ENCODE results near the gene TBCD. TPM values are rescaled to one million over a fixed set of nuclear protein-coding genes. Genes with fewer than 3 reads are reported as not detected.
"Not testable (repeated sequence)": the region's sequence is repeated elsewhere in the genome, so short reads cannot be mapped to it uniquely, and the experiment has no call there.

TBCD gene
- total and polyA plus RNA-seq, 5 donors from 2014 or later = 39.2 to 146 (median 86.4) TPM

DNA sequence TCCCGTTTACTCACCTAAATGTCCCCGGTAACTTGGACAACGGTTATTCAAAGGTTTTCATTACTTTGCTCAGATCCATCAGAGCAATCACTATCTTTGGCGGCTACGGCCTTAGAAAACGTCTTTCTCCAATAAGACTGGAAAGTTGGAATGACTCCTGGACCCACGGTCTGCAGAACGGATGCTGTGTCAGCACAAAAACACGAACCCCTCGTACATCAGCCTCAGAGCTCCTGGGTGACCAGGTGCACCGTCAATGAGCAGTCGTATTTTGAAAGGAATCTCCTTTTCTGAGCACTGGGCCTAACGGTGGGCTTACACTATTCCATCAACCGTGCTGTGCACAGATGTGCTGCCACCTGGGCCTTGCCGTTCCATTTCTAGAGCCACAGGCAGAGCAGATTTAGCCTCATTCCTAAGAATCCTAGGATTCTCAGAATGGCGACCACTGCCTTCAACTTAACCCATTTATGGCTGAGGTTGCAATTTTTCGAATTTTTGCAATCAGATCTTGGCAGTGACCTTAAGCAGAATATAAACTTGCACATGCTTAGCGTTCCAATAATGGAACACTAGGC lies 198.7 kb downstream of the TBCD start:
- Histone ChIP-seq H3K4me3 (ENCODE audit: low read depth, low read length) (no peak overlapping the region), H3K27me3 (ENCODE audit: control insufficient read depth, insufficient read depth, low read length) (no peaks in the 10 kb centered on the region), H3K36me3 (ENCODE audit: control insufficient read depth, insufficient read depth, low read length) (peaks cover 12% of the 10 kb centered on the region), H3K4me1 (ENCODE audit: control insufficient read depth, insufficient read depth, low read length, poor library complexity, severe bottlenecking) (no peaks in the 10 kb centered on the region), H3K27ac (ENCODE audit: insufficient read depth, low read length, poor library complexity, severe bottlenecking) (no peak overlapping the region), H3K9me3 (ENCODE audit: control insufficient read depth in 2 of 2, low read length in 2 of 2) (peaks cover 3 to 5% of the 10 kb centered on the region in 2 experiments)
- H3K4me1 Mint-ChIP-seq = peaks cover 0 to 9% (median 2%) of the 10 kb centered on the region in 4 donors
- peaks cover 0 to 39% (median 12%) of the 10 kb centered on the region in 7 donors for H3K9me3 Mint-ChIP-seq
- no peak overlapping the region for H3K27ac Mint-ChIP-seq
- no peak for DNase-seq
- no peaks in the 10 kb centered on the region for H3K27me3 Mint-ChIP-seq
- ATAC-seq (ENCODE audit: low read depth in 2 of 2) = no peak
- peaks cover 61% of the 10 kb centered on the region for H3K36me3 Mint-ChIP-seq
- H3K4me3 Mint-ChIP-seq = no peak overlapping the region

- Histone ChIP-seq H3K9me3 (ENCODE audit: control insufficient read depth in 2 of 2, low read length in 2 of 2) (no peaks in the 10 kb centered on the region), H3K36me3 (ENCODE audit: control insufficient read depth, insufficient read depth, low read length) (peaks cover 7% of the 10 kb centered on the region), H3K4me1 (ENCODE audit: control insufficient read depth, insufficient read depth, low read length, poor library complexity, severe bottlenecking) (no peaks in the 10 kb centered on the region), H3K27ac (ENCODE audit: insufficient read depth, low read length, poor library complexity, severe bottlenecking) (no peak overlapping the region), H3K27me3 (ENCODE audit: control insufficient read depth, insufficient read depth, low read length) (no peaks in the 10 kb centered on the region), H3K4me3 (ENCODE audit: low read depth, low read length) (no peak overlapping the region)
- H3K36me3 Mint-ChIP-seq = peaks cover 52% of the 10 kb centered on the region
- H3K4me3 Mint-ChIP-seq = no peak overlapping the region
- DNase-seq (no peak), ATAC-seq (ENCODE audit: low read depth in 2 of 2) (no peak)
- H3K27ac Mint-ChIP-seq = peak overlapping the region in 1 of 3 donors; percentile 13
- H3K9me3 Mint-ChIP-seq = peaks cover 0 to 32% (median 8%) of the 10 kb centered on the region in 7 donors
- H3K27me3 Mint-ChIP-seq = no peaks in the 10 kb centered on the region
- peaks cover 0 to 5% (median 0%) of the 10 kb centered on the region in 4 donors for H3K4me1 Mint-ChIP-seq
Observed at GRCh38 chr17:82952019-82952418, 200.2 kb downstream of the TBCD start.

DNA sequence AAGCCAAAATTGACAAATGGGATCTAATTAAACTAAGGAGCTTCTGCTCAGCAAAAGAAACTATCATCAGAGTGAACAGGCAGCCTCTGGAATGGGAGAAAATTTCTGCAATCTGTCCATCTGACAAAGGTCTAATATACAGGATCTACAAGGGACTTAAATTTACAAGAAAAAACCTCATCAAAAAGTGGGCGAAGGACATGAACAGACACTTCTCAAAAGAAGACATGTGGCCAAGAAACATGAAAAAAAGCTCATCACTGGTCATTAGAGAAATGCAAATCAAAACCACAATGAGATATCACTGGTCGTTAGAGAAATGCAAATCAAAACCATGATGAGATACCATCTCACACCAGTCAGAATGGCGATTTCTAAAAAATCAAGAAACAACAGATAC lies 203.2 kb downstream of the TBCD start:
- not testable (repeated sequence) for H3K27ac Mint-ChIP-seq; ATAC-seq (ENCODE audit: low read depth in 2 of 2); H3K27ac ChIP-seq (ENCODE audit: insufficient read depth, low read length, poor library complexity, severe bottlenecking); H3K9me3 ChIP-seq (ENCODE audit: control insufficient read depth in 2 of 2, low read length in 2 of 2); H3K36me3 ChIP-seq (ENCODE audit: control insufficient read depth, insufficient read depth, low read length); DNase-seq; H3K4me1 ChIP-seq (ENCODE audit: control insufficient read depth, insufficient read depth, low read length, poor library complexity, severe bottlenecking); H3K27me3 Mint-ChIP-seq; H3K4me3 Mint-ChIP-seq; H3K4me1 Mint-ChIP-seq; H3K4me3 ChIP-seq (ENCODE audit: low read depth, low read length); H3K27me3 ChIP-seq (ENCODE audit: control insufficient read depth, insufficient read depth, low read length)
- Mint-ChIP-seq H3K36me3 (peaks cover 35% of the 10 kb centered on the region), H3K9me3 (peaks cover 0 to 32% (median 8%) of the 10 kb centered on the region in 7 donors)

GRCh38 chr17:82955627-82956026 lies 203.8 kb downstream of the TBCD start:
- not testable (repeated sequence) for H3K4me3 ChIP-seq (ENCODE audit: low read depth, low read length); H3K4me3 Mint-ChIP-seq; H3K36me3 ChIP-seq (ENCODE audit: control insufficient read depth, insufficient read depth, low read length); H3K27ac Mint-ChIP-seq; ATAC-seq (ENCODE audit: low read depth in 2 of 2); H3K27ac ChIP-seq (ENCODE audit: insufficient read depth, low read length, poor library complexity, severe bottlenecking); H3K27me3 ChIP-seq (ENCODE audit: control insufficient read depth, insufficient read depth, low read length); H3K27me3 Mint-ChIP-seq; H3K9me3 ChIP-seq (ENCODE audit: control insufficient read depth in 2 of 2, low read length in 2 of 2); H3K4me1 ChIP-seq (ENCODE audit: control insufficient read depth, insufficient read depth, low read length, poor library complexity, severe bottlenecking); H3K4me1 Mint-ChIP-seq; DNase-seq
- Mint-ChIP-seq H3K9me3 (peaks cover 0 to 32% (median 8%) of the 10 kb centered on the region in 7 donors), H3K36me3 (peaks cover 34% of the 10 kb centered on the region)

GRCh38 chr17:82956146-82956725 lies 204.4 kb downstream of the TBCD start:
- peaks cover 0 to 32% (median 8%) of the 10 kb centered on the region in 7 donors for H3K9me3 Mint-ChIP-seq
- ATAC-seq (ENCODE audit: low read depth in 2 of 2) = no peak
- DNase-seq = no peak
- Histone ChIP-seq H3K27me3 (ENCODE audit: control insufficient read depth, insufficient read depth, low read length) (no peaks in the 10 kb centered on the region), H3K36me3 (ENCODE audit: control insufficient read depth, insufficient read depth, low read length) (no peaks in the 10 kb centered on the region), H3K27ac (ENCODE audit: insufficient read depth, low read length, poor library complexity, severe bottlenecking) (no peak overlapping the region), H3K9me3 (ENCODE audit: control insufficient read depth in 2 of 2, low read length in 2 of 2) (no peaks in the 10 kb centered on the region), H3K4me1 (ENCODE audit: control insufficient read depth, insufficient read depth, low read length, poor library complexity, severe bottlenecking) (no peaks in the 10 kb centered on the region), H3K4me3 (ENCODE audit: low read depth, low read length) (no peak overlapping the region)
- no peak overlapping the region for H3K27ac Mint-ChIP-seq
- no peaks in the 10 kb centered on the region for H3K27me3 Mint-ChIP-seq
- H3K36me3 Mint-ChIP-seq = peaks cover 34% of the 10 kb centered on the region
- H3K4me3 Mint-ChIP-seq = no peak overlapping the region
- peaks cover 0 to 5% (median 0%) of the 10 kb centered on the region in 4 donors for H3K4me1 Mint-ChIP-seq

GRCh38 chr17:82956726-82957468 lies 205.0 kb downstream of the TBCD start:
- no peak overlapping the region for H3K4me3 Mint-ChIP-seq
- no peaks in the 10 kb centered on the region for H3K27me3 Mint-ChIP-seq
- H3K36me3 Mint-ChIP-seq = peaks cover 34% of the 10 kb centered on the region
- H3K36me3 ChIP-seq (ENCODE audit: control insufficient read depth, insufficient read depth, low read length) = no peaks in the 10 kb centered on the region
- peaks cover 0 to 5% (median 0%) of the 10 kb centered on the region in 4 donors for H3K4me1 Mint-ChIP-seq
- H3K4me1 ChIP-seq (ENCODE audit: control insufficient read depth, insufficient read depth, low read length, poor library complexity, severe bottlenecking) = no peaks in the 10 kb centered on the region
- DNase-seq (no peak), ATAC-seq (ENCODE audit: low read depth in 2 of 2) (peak in 1 of 2 donors; percentile 18)
- no peak overlapping the region for H3K4me3 ChIP-seq (ENCODE audit: low read depth, low read length)
- H3K27ac ChIP-seq (ENCODE audit: insufficient read depth, low read length, poor library complexity, severe bottlenecking) = no peak overlapping the region
- H3K9me3 Mint-ChIP-seq = peaks cover 0 to 32% (median 8%) of the 10 kb centered on the region in 7 donors
- H3K27ac Mint-ChIP-seq = peak overlapping the region in 1 of 3 donors; percentile 75
- no peaks in the 10 kb centered on the region for H3K9me3 ChIP-seq (ENCODE audit: control insufficient read depth in 2 of 2, low read length in 2 of 2)
- H3K27me3 ChIP-seq (ENCODE audit: control insufficient read depth, insufficient read depth, low read length) = no peaks in the 10 kb centered on the region

DNA sequence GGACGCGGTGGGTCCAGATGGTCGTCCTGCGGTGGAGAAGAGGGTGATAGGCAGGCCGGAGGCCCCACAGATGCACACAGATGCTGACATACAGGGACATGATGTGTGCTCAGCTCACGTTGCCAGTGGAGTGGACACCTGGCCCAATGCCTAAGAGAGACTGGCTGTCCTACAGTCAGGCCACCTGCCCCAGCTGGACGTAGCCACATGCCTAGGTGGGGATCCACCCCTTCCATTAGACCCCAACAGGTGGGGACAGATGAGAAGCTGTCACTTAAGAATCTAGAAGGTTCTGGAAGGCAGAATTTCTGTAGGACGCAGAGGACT lies 205.6 kb downstream of the TBCD start:
- no peaks in the 10 kb centered on the region for H3K27me3 Mint-ChIP-seq
- no peak overlapping the region for H3K4me3 Mint-ChIP-seq
- peaks cover 33% of the 10 kb centered on the region for H3K36me3 Mint-ChIP-seq
- Histone ChIP-seq H3K4me1 (ENCODE audit: control insufficient read depth, insufficient read depth, low read length, poor library complexity, severe bottlenecking) (no peaks in the 10 kb centered on the region), H3K27me3 (ENCODE audit: control insufficient read depth, insufficient read depth, low read length) (no peaks in the 10 kb centered on the region), H3K9me3 (ENCODE audit: control insufficient read depth in 2 of 2, low read length in 2 of 2) (no peaks in the 10 kb centered on the region), H3K27ac (ENCODE audit: insufficient read depth, low read length, poor library complexity, severe bottlenecking) (no peak overlapping the region), H3K36me3 (ENCODE audit: control insufficient read depth, insufficient read depth, low read length) (no peaks in the 10 kb centered on the region), H3K4me3 (ENCODE audit: low read depth, low read length) (no peak overlapping the region)
- H3K27ac Mint-ChIP-seq = peak overlapping the region in 1 of 3 donors; percentile 75
- ATAC-seq (ENCODE audit: low read depth in 2 of 2) (no peak), DNase-seq (no peak)
- H3K9me3 Mint-ChIP-seq = peaks cover 0 to 29% (median 8%) of the 10 kb centered on the region in 7 donors
- H3K4me1 Mint-ChIP-seq = peaks cover 0 to 5% (median 0%) of the 10 kb centered on the region in 4 donors
